SH-SY5Y (cell line): ENCODE results near the gene EOMES.

ENCODE experiments used
- GATA2 ChIP-seq: IDR thresholded peaks from 2 replicates; pipeline ENCODE4 v1.6.1; 2011; ENCODE audit warnings: mild to moderate bottlenecking, low read depth, low read length
- GATA3 ChIP-seq: IDR thresholded peaks from 2 replicates; pipeline ENCODE4 v1.6.1; 2011; ENCODE audit warnings: low read depth, mild to moderate bottlenecking, low read length, moderate library complexity

The EOMES gene

GRCh38 chr3:27726240-27726639, 4.1 kb upstream of the EOMES start:
- TF ChIP-seq GATA3 (no peak), GATA2 (no peak)

DNA sequence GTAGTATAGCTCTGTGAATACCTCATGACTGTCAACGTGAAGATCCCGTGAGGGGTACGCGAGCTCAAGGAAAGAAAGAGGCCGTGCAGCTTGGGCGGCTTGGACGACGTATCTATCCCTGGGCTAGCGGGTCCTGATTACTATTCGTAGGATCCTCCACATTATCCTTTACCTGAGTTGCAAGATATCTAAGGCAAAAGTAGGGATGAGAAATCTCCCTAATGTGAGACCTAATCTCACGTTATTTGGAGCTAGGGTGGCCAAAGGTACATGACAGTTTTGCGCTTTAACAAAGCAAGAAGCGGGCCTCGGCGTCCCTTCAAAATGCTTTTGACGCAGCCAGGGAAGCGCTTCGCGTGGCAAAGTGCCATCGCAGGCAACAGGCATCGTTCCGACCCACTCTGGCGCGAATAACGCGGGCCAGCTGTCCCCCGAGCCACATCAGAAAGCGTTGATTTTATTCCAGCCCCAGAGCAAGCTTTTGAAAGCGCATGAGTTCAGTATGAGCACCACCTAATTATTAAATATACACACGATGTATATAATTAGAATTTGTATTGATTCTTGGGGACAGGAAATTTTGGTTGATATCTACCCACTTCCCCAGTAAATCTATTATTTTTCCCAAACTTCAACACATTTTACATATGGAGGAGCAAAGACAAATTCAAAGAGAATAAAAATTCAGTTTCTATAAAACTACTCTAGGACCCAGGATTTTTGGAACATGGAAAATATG, 2.5 kb upstream of the EOMES start:
- no peak for TF ChIP-seq GATA3
- no peak for TF ChIP-seq GATA2

GRCh38 chr3:27723815-27724458, 1.8 kb upstream of the EOMES start:
- TF ChIP-seq GATA2 (no peak), GATA3 (no peak)

DNA sequence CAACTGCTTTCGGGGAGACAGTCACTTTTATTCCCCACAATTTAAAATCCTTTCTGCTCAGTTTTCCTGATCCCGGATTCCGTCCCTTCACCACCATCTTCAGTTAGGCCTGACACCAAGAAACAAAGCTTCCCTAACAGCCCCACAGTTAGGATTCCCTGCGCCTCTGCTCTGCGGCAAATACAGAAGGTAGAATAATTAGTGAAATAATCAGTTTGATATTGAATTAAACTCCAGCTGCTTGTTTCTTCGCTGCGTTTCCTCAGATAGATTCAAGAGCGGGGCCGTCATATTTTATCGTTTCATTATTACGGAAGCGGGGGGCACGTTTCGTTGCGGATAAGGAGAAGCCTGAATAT, 1.3 kb upstream of the EOMES start:
- no peak for TF ChIP-seq GATA2
- no peak for TF ChIP-seq GATA3

- TF ChIP-seq GATA2, result no peak
- TF ChIP-seq GATA3, result no peak
Measured at GRCh38 chr3:27723001-27723445, 900 bp upstream of the EOMES start.

DNA sequence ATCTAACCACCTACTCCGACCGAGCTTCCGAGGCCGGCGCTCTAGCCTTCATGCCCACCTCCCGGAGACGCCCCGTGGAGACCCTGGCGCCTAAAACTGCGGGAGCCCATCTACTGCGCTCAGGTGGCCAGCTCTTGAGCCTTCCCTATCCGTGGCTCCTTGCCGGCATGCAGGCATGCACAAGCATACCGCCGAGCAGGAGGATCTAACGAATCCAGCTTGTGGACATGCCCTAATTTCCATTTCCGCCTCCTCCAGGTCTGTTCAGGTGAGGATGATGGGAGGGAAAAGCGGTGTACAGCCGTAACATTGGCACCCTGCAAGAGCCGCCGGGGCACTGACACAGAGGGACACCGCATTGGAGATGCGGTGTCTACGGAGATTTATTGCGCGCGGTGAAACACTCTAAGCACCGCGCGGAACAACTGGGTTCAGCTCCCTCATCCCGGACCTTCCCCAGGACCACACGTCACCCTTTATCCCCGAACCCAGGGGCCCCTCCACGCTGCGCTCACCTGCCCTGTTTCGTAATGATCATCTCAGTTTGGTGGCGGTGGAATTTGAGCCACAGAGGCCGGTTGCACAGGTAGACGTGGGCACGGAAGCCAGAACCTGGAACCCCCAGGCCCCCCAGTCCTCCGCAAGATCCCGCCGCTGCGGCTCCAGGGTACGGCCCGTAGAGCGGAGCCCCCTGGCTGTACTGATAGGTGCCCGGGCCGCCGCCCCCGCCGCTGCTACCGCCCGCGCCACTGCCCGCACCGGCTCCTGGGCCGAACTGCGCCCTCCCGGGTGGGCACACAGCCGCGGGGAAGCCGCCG, 1.0 kb downstream of the EOMES start:
- no peak for TF ChIP-seq GATA2

- TF ChIP-seq GATA2, result no peak
- TF ChIP-seq GATA3, result no peak
Measured at GRCh38 chr3:27719314-27720003, 2.7 kb downstream of the EOMES start.

- TF ChIP-seq GATA2 (no peak), GATA3 (no peak)
Measured at GRCh38 chr3:27718459-27718858, 3.7 kb downstream of the EOMES start.

GRCh38 chr3:27717200-27717852, 4.8 kb downstream of the EOMES start:
- TF ChIP-seq GATA3 (no peak), GATA2 (no peak)

DNA sequence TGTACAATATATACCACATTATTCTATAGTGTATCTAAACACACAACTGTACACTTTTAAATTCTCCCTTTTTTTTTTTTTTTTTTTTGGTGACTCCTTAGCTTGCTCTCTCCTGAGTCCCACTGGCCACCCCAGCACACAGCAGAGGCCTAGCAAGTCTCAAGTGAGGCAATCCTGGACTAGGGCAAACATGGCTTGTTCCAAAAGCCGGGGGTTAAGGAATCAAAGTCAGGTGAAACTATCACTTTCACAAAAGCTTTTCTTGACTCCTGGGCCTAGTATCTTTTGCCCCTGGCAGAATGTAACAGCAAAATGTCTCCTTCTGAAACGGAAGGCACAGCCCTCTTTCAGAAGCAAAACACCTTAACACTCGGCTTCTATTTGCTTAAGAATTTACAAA, 5.8 kb downstream of the EOMES start:
- TF ChIP-seq GATA2, result no peak
- TF ChIP-seq GATA3, result no peak

GRCh38 chr3:27715863-27716262, 6.3 kb downstream of the EOMES start:
- no peak for TF ChIP-seq GATA2
- no peak for TF ChIP-seq GATA3

GRCh38 chr3:27715454-27715806, 6.7 kb downstream of the EOMES start:
- TF ChIP-seq GATA2 (no peak), GATA3 (no peak)

DNA sequence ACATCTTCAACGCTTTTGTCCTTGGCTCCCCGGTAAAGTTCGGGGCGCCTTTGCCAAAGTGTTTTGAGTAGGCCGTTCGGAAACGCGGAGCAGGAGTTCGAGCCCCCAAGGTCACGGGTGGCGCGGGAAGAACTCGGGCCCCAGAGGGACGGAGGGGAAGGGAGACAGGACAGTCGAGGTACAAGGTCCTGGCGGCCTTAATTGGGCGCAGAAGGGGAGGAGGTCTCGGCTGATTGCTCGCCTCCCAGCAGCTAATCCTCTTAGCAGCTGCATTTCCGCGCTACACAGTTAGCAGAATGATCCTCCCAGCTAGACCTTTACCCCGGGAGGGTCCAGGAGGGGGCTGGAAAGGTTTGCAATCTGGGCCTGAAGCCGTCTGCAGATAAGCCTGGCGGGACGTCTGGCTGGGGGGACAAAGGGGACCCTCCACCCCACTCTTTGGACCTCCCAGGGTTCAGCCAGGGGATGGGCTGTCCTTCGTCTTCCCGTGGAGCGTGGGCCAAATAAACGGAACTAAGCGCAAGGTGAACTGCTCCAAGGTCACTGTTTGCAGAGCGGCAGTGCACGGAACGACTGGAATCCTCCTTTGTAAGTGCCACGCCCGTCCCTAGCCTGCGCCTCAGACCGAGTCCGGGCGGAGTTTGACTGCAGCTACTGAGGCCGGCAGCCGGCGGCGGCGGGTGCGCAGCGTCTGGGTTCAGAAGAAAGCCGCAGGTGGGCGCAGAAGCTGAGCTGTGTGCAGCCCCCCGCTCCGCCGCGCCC, 7.2 kb downstream of the EOMES start:
- TF ChIP-seq GATA3, result no peak
